ENCODE results near the gene ICA1. TPM values are rescaled to one million over a fixed set of nuclear protein-coding genes. Genes with fewer than 3 reads are reported as not detected.

ICA1 gene
- polyA plus RNA-seq, 3 donors = 16.9 to 33.6 (median 30.4) TPM

Other genes starting within 250 kb of the ICA1 start
- gene NXPH1, start 171.4 kb upstream of the ICA1 start, polyA plus RNA-seq (ENCODE audit: insufficient read length in 3 of 3) = not detected

Measured in renal pelvis (tissue), 3 donors.